Measurements from ENCODE around the gene TRPM3. TPM values are rescaled to one million over a fixed set of nuclear protein-coding genes. Genes with fewer than 3 reads are reported as not detected.

TRPM3 gene
- total RNA-seq, 2 experiments from 2014 or later = not detected

DNA sequence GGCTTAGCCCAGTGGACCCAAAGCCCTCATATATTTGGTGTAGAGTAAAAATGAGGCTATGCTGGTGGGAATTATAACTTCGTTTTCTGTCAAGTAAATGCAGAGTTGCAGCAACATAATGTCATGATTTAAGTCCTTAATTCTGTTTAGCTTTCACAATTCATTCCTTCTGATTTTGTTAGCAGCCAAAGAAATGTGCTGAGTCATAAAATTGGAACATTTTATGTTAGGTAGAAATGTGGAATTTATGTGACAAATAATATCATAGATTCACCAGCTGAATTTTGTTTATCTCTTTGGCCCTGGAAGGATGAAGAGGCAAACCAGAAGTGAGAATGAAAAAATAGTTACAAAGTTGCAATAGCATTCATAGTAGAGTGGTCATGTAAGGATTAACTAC lies 247.0 kb downstream of the TRPM3 start:
- H3K36me3 ChIP-seq (ENCODE audit: insufficient read depth, low read length) = no peaks in the 10 kb centered on the region
- TF ChIP-seq, protein P1, sequence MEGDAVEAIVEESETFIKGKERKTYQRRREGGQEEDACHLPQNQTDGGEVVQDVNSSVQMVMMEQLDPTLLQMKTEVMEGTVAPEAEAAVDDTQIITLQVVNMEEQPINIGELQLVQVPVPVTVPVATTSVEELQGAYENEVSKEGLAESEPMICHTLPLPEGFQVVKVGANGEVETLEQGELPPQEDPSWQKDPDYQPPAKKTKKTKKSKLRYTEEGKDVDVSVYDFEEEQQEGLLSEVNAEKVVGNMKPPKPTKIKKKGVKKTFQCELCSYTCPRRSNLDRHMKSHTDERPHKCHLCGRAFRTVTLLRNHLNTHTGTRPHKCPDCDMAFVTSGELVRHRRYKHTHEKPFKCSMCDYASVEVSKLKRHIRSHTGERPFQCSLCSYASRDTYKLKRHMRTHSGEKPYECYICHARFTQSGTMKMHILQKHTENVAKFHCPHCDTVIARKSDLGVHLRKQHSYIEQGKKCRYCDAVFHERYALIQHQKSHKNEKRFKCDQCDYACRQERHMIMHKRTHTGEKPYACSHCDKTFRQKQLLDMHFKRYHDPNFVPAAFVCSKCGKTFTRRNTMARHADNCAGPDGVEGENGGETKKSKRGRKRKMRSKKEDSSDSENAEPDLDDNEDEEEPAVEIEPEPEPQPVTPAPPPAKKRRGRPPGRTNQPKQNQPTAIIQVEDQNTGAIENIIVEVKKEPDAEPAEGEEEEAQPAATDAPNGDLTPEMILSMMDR (IDR thresholded peaks at IDR 0.05) = no peak
- intact Hi-C loops (cut with DNase I, micrococcal nuclease) = no loop called here
- no peaks in the 10 kb centered on the region for H3K4me1 ChIP-seq (ENCODE audit: insufficient read depth, low read length)
- Mint-ChIP-seq H3K9me3 (no peaks in the 10 kb centered on the region), H3K36me3 (ENCODE audit: low read depth) (no peaks in the 10 kb centered on the region), H3K27ac (no peak overlapping the region), H3K27me3 (peaks cover 4% of the 10 kb centered on the region), H3K4me3 (no peak overlapping the region), H3K4me1 (ENCODE audit: low read depth) (no peaks in the 10 kb centered on the region)
- H3K4me3 ChIP-seq (ENCODE audit: low read length) = no peak overlapping the region
- H3K9me3 ChIP-seq (ENCODE audit: control insufficient read depth in 1 of 2, insufficient read depth in 1 of 2, low read length in 2 of 2) = no peaks in the 10 kb centered on the region
- ATAC-seq (ENCODE audit: poor library complexity) (no peak), DNase-seq (no peak)
- CTCF ChIA-PET = no interaction called here
- no peak overlapping the region for H3K27ac ChIP-seq (ENCODE audit: low read depth in 1 of 2, low read length in 2 of 2)
- no peaks in the 10 kb centered on the region for H3K27me3 ChIP-seq (ENCODE audit: control insufficient read depth in 1 of 2, insufficient read depth in 2 of 2, low read length in 2 of 2)
- POLR2A ChIA-PET = no interaction called here

DNA sequence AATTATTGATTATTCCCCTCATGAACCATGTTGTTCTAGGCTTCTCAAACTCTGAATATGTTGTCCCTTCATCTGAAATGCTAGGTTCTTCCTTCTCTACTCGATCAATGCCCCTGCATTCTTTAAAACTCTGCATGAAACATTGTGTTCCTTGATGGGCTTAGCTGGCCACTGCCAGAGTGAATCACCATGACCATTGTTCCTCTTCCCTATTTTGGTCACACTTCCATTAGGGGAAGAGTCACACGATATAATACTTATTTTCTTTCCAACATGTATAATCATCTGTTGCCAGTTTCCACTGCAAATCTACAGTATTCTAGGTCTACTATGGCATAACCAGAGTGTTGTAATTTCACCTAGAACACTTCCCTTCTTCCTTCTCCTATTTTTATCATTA lies 247.9 kb downstream of the TRPM3 start:
- ChIA-PET POLR2A (no interaction called here), CTCF (no interaction called here)
- Mint-ChIP-seq H3K36me3 (ENCODE audit: low read depth) (no peaks in the 10 kb centered on the region), H3K27ac (no peak overlapping the region), H3K4me3 (no peak overlapping the region), H3K9me3 (no peaks in the 10 kb centered on the region), H3K27me3 (no peaks in the 10 kb centered on the region), H3K4me1 (ENCODE audit: low read depth) (no peaks in the 10 kb centered on the region)
- no peaks in the 10 kb centered on the region for H3K4me1 ChIP-seq (ENCODE audit: insufficient read depth, low read length)
- intact Hi-C loops (cut with DNase I, micrococcal nuclease) = no loop called here
- no peaks in the 10 kb centered on the region for H3K27me3 ChIP-seq (ENCODE audit: control insufficient read depth in 1 of 2, insufficient read depth in 2 of 2, low read length in 2 of 2)
- TF ChIP-seq, protein P1 (IDR thresholded peaks at IDR 0.05) = no peak
- H3K9me3 ChIP-seq (ENCODE audit: control insufficient read depth in 1 of 2, insufficient read depth in 1 of 2, low read length in 2 of 2) = no peaks in the 10 kb centered on the region
- no peak overlapping the region for H3K27ac ChIP-seq (ENCODE audit: low read depth in 1 of 2, low read length in 2 of 2)
- no peak for DNase-seq
- H3K36me3 ChIP-seq (ENCODE audit: insufficient read depth, low read length) = no peaks in the 10 kb centered on the region
- no peak overlapping the region for H3K4me3 ChIP-seq (ENCODE audit: low read length)
- no peak for ATAC-seq (ENCODE audit: poor library complexity)

DNA sequence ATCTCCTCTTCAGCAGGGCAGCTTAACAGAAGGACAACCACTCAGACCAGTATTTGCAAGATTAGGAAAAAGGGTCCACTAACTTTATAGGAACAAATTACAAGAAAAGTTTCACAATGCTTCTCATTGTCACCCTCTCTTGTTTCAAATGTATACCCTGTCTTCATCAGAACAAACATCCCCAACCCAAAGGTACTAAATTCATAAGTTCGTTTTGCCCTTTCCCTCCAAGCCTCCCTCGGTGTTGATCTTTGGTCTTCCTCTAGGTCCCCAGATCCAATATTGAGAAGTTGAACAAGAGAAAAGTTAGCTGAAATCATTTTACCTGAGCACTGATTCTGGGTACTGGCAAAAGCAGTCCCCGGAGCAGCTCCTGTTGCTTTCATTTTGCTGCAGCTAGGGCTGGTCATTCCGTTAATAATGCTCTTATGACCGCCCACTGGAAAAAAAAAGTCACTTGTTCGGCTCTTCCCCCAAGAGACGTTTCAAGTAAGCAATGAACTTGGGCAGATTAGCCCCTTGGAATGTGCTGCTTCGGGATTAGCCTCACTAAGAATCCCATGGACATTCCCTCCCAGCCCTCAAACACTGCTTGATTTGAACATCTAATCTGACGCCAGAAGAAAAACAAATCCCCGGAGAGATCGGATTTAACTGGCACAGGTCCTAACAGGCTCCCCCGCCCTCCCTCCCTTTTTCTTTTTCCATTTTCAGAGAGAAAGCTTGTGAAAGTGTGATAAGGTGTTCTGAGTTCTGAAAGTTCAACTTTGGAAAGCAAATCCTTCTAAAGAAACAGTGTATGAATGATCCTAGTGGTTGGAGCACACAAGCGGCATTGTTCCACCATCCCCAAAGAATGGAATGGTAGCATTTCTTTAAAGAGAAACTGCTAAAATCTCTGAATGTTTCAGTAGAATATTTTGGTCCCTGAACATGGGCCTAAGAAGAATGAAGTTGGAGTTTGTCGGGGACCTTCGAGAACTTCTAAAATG lies 252.5 kb downstream of the TRPM3 start:
- no peak overlapping the region for H3K27ac ChIP-seq (ENCODE audit: low read depth in 1 of 2, low read length in 2 of 2)
- H3K27me3 ChIP-seq (ENCODE audit: control insufficient read depth in 1 of 2, insufficient read depth in 2 of 2, low read length in 2 of 2) = no peaks in the 10 kb centered on the region
- ChIA-PET CTCF (no interaction called here), POLR2A (no interaction called here)
- no peaks in the 10 kb centered on the region for H3K9me3 Mint-ChIP-seq
- no peaks in the 10 kb centered on the region for H3K4me1 Mint-ChIP-seq (ENCODE audit: low read depth)
- H3K27ac Mint-ChIP-seq = no peak overlapping the region
- no peak overlapping the region for H3K4me3 ChIP-seq (ENCODE audit: low read length)
- no peak overlapping the region for H3K4me3 Mint-ChIP-seq
- TF ChIP-seq, protein P1 (IDR thresholded peaks at IDR 0.05) = no peak
- no peaks in the 10 kb centered on the region for H3K36me3 ChIP-seq (ENCODE audit: insufficient read depth, low read length)
- DNase-seq (no peak), ATAC-seq (ENCODE audit: poor library complexity) (no peak)
- H3K4me1 ChIP-seq (ENCODE audit: insufficient read depth, low read length) = no peaks in the 10 kb centered on the region
- no peaks in the 10 kb centered on the region for H3K36me3 Mint-ChIP-seq (ENCODE audit: low read depth)
- H3K27me3 Mint-ChIP-seq = peaks cover 4% of the 10 kb centered on the region
- intact Hi-C loops (cut with DNase I, micrococcal nuclease) = no loop called here
- H3K9me3 ChIP-seq (ENCODE audit: control insufficient read depth in 1 of 2, insufficient read depth in 1 of 2, low read length in 2 of 2) = no peaks in the 10 kb centered on the region

All from CD4-positive, alpha-beta T cell (primary cell).